DLD1 (cell line): ENCODE results near the gene TTLL11.

Experiments used
- in situ Hi-C: cut with HindIII; loops from 2 replicates; pipeline ENCODE4 v1.10.0; 2017; ENCODE audit warnings: low sequenced_read_pairs

Gene TTLL11

GRCh38 chr9:122110100-122110833 is 17.2 kb upstream of the TTLL11 start:
- in situ Hi-C loops: no loop called here

- in situ Hi-C loops: no loop called here
Measured at GRCh38 chr9:122109035-122109813, 16.1 kb upstream of the TTLL11 start.

- in situ Hi-C loops: no loop called here
Measured at GRCh38 chr9:122107291-122107805, 14.2 kb upstream of the TTLL11 start.

GRCh38 chr9:122106576-122106975 is 13.5 kb upstream of the TTLL11 start:
- in situ Hi-C loops: no loop called here

GRCh38 chr9:122103985-122104384 is 10.9 kb upstream of the TTLL11 start:
- in situ Hi-C loops: no loop called here

GRCh38 chr9:122102156-122102555 is 9.0 kb upstream of the TTLL11 start:
- in situ Hi-C loops: no loop called here

GRCh38 chr9:122100756-122101155 is 7.6 kb upstream of the TTLL11 start:
- in situ Hi-C loops: no loop called here

GRCh38 chr9:122099271-122099869 is 6.3 kb upstream of the TTLL11 start:
- in situ Hi-C loops: loop anchor here (5.0 kb wide), 1 partner anchor 243 kb away; no protein-coding TSS in a partner anchor

- in situ Hi-C loops: loop anchor here (5.0 kb wide), 1 partner anchor 245 kb away; no protein-coding TSS in a partner anchor
Measured at GRCh38 chr9:122097679-122098315, 4.7 kb upstream of the TTLL11 start.

GRCh38 chr9:122096620-122097415 is 3.7 kb upstream of the TTLL11 start:
- in situ Hi-C loops: loop anchor here (5.0 kb wide), 1 partner anchor 245 kb away; no protein-coding TSS in a partner anchor

GRCh38 chr9:122095010-122095767 is 2.1 kb upstream of the TTLL11 start:
- in situ Hi-C loops: loop anchor here (5.0 kb wide), 1 partner anchor 247 kb away; no protein-coding TSS in a partner anchor

GRCh38 chr9:122091682-122092592 is 1.2 kb downstream of the TTLL11 start:
- in situ Hi-C loops: no loop called here

- in situ Hi-C loops: no loop called here
Measured at GRCh38 chr9:122090981-122091380, 2.1 kb downstream of the TTLL11 start.

GRCh38 chr9:122090287-122090883 is 2.7 kb downstream of the TTLL11 start:
- in situ Hi-C loops: no loop called here

- in situ Hi-C loops: no loop called here
Measured at GRCh38 chr9:122088880-122089706, 4.0 kb downstream of the TTLL11 start.

GRCh38 chr9:122087406-122088200 is 5.5 kb downstream of the TTLL11 start:
- in situ Hi-C loops: no loop called here
